AG08396 (cell line): ENCODE results near the gene CLSTN2.

ENCODE experiments used
- DNase-seq: peaks from one replicate; pipeline ENCODE4 v3.0.0; 2012; ENCODE audit warnings: low spot score, mixed read lengths

CLSTN2 gene

GRCh38 chr3:140148824-140149390, 213.9 kb downstream of the CLSTN2 start:
- DNase-seq = no peak

- no peak for DNase-seq
These were observed 216.3 kb downstream of the CLSTN2 start for GRCh38 chr3:140151321-140151720.

GRCh38 chr3:140152851-140153639, 218.1 kb downstream of the CLSTN2 start:
- no peak for DNase-seq

GRCh38 chr3:140153736-140154135, 218.8 kb downstream of the CLSTN2 start:
- DNase-seq = no peak

- no peak for DNase-seq
These were observed 222.2 kb downstream of the CLSTN2 start for GRCh38 chr3:140157161-140157560.

GRCh38 chr3:140159646-140160045, 224.7 kb downstream of the CLSTN2 start:
- DNase-seq = no peak

- DNase-seq = no peak
These were observed 225.6 kb downstream of the CLSTN2 start for GRCh38 chr3:140160553-140160952.

- no peak for DNase-seq
These were observed 227.6 kb downstream of the CLSTN2 start for GRCh38 chr3:140162551-140162950.

GRCh38 chr3:140163159-140163763, 228.3 kb downstream of the CLSTN2 start:
- no peak for DNase-seq

GRCh38 chr3:140164156-140164555, 229.2 kb downstream of the CLSTN2 start:
- no peak for DNase-seq

- no peak for DNase-seq
These were observed 230.1 kb downstream of the CLSTN2 start for GRCh38 chr3:140164922-140165590.

GRCh38 chr3:140165781-140166180, 230.8 kb downstream of the CLSTN2 start:
- no peak for DNase-seq

- no peak for DNase-seq
These were observed 232.0 kb downstream of the CLSTN2 start for GRCh38 chr3:140166861-140167599.

- DNase-seq = no peak
These were observed 232.8 kb downstream of the CLSTN2 start for GRCh38 chr3:140167600-140168281.

- DNase-seq = no peak
These were observed 235.6 kb downstream of the CLSTN2 start for GRCh38 chr3:140170612-140171011.

GRCh38 chr3:140176526-140176925, 241.5 kb downstream of the CLSTN2 start:
- DNase-seq = no peak

- no peak for DNase-seq
These were observed 243.0 kb downstream of the CLSTN2 start for GRCh38 chr3:140177943-140178342.

- DNase-seq = no peak
These were observed 243.5 kb downstream of the CLSTN2 start for GRCh38 chr3:140178482-140178881.

- no peak for DNase-seq
These were observed 245.6 kb downstream of the CLSTN2 start for GRCh38 chr3:140180603-140181002.

- DNase-seq = no peak
These were observed 250.4 kb downstream of the CLSTN2 start for GRCh38 chr3:140185375-140185774.

- DNase-seq = no peak
These were observed 251.5 kb downstream of the CLSTN2 start for GRCh38 chr3:140186421-140186920.
